ENCODE data around the gene GGACT. TPM values are rescaled to one million over a fixed set of nuclear protein-coding genes. Genes with fewer than 3 reads are reported as not detected.

Gene GGACT
- total RNA-seq, 2 experiments from 2014 or later = 3.1 to 4.1 TPM

- no peaks in the 10 kb centered on the region for H3K27me3 Mint-ChIP-seq
- no peak for DNase-seq
- POLR2A ChIA-PET = interaction anchor here (0.6 to 0.9 kb wide), 2 partner anchors 53 to 61 kb away, joined by 3 read pairs; no protein-coding TSS in a partner anchor
- peak overlapping the region; percentile 34 for H3K27ac Mint-ChIP-seq
- H3K36me3 Mint-ChIP-seq = peaks cover 33% of the 10 kb centered on the region
- H3K4me1 Mint-ChIP-seq = peaks cover 35% of the 10 kb centered on the region
- ATAC-seq (ENCODE audit: low read depth) = no peak
- H3K9me3 Mint-ChIP-seq = peaks cover 6% of the 10 kb centered on the region
- no peak overlapping the region for H3K4me3 Mint-ChIP-seq
Observed at GRCh38 chr13:100611678-100612492, 23.3 kb upstream of the GGACT start.

DNA sequence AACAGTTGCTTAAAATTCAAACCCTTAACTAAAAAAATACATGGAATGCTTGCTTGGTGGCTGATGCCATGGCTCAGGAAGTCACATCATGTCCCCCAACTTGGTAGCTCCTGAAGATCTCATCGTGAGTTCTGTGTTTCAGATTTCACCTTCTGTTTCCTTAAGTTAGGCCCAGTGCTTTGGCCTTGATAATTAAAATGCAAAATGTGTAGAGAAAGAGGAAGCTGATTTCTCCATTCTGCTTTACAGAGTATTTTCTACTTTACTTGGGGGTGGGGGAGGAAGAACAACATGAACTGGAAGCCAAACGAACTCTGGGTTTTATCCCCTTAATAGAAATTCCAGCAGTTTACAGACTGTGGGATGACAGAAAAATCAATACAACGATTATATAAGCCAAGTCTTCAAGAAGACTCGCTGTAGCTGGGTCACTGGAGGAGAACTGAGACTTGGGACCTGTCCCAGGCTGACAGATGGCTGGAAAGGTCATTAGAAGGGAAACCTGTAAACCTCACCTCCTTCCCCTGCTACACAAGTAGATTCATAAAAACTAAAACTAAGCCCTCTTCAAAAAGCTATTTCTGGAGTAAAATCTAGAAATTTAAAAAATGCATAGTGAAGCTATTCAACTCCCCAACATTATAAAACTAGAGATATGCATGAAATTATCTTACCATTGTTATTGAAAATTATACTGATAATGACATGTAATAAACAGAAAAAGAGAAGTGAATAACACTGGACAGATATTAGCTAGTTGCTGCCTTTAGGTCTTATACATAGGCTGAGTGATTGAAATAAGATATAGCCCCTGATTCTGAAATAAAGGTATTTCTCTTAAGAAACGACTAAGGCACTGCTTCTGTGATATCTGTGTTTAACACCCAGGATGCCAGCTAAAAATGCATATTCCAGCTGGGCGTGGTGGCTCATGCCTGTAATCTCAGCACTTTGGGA, 22.1 kb upstream of the GGACT start:
- H3K27me3 Mint-ChIP-seq = no peaks in the 10 kb centered on the region
- H3K4me1 Mint-ChIP-seq = peaks cover 35% of the 10 kb centered on the region
- POLR2A ChIA-PET = interaction anchor here (0.6 kb wide), 1 partner anchor 60 kb away, joined by 3 read pairs; no protein-coding TSS in a partner anchor
- peak overlapping the region; percentile 53 for H3K27ac Mint-ChIP-seq
- H3K9me3 Mint-ChIP-seq = peaks cover 3% of the 10 kb centered on the region
- no peak for DNase-seq
- no peak for ATAC-seq (ENCODE audit: low read depth)
- peaks cover 35% of the 10 kb centered on the region for H3K36me3 Mint-ChIP-seq
- no peak overlapping the region for H3K4me3 Mint-ChIP-seq

GRCh38 chr13:100608906-100609305, 20.3 kb upstream of the GGACT start:
- H3K36me3 Mint-ChIP-seq = peaks cover 43% of the 10 kb centered on the region

DNA sequence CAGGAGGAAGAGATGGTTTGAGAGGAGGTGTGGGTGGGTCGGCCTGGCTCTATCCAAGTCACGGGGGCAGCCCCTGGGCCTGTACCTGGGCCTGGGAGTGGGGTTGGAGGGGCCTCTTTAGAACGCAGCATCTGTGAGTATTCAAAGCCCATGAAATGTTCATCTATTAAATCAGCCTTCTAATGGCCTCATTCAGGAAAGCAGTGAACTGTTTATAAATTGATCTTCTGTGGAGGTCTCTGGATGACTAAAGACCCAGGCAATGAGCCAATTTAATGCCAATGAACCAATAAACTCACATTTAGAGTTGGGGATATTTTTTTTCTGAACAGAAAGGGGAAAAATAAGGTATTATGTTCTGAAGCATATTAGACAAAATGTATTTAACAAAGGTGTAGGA, 19.9 kb upstream of the GGACT start:
- Mint-ChIP-seq H3K4me3 (peak overlapping the region; percentile 24), H3K36me3 (peaks cover 46% of the 10 kb centered on the region), H3K27ac (peak overlapping the region; percentile 83), H3K27me3 (no peaks in the 10 kb centered on the region), H3K4me1 (peaks cover 37% of the 10 kb centered on the region), H3K9me3 (peaks cover 3% of the 10 kb centered on the region)
- DNase-seq (no peak), ATAC-seq (ENCODE audit: low read depth) (no peak)
- POLR2A ChIA-PET = interaction anchor here (1.2 kb wide), 2 partner anchors 21 to 66 kb away, joined by 3 to 6 read pairs; partner anchors contain the start of gene TMTC4

More at GRCh38 chr13:100608906-100609305, 20.3 kb upstream of the GGACT start:
- DNase-seq (no peak), ATAC-seq (ENCODE audit: low read depth) (peak; percentile 94)
- H3K27me3 Mint-ChIP-seq = no peaks in the 10 kb centered on the region
- POLR2A ChIA-PET = interaction anchor here (1.2 kb wide), 2 partner anchors 21 to 66 kb away, joined by 3 to 6 read pairs; partner anchors contain the start of gene TMTC4
- H3K4me3 Mint-ChIP-seq = peak overlapping the region; percentile 24
- peaks cover 35% of the 10 kb centered on the region for H3K4me1 Mint-ChIP-seq
- peak overlapping the region; percentile 83 for H3K27ac Mint-ChIP-seq
- peaks cover 3% of the 10 kb centered on the region for H3K9me3 Mint-ChIP-seq

GRCh38 chr13:100604918-100605710, 16.5 kb upstream of the GGACT start:
- Mint-ChIP-seq H3K4me1 (peaks cover 22% of the 10 kb centered on the region), H3K4me3 (no peak overlapping the region), H3K36me3 (peaks cover 43% of the 10 kb centered on the region), H3K27ac (no peak overlapping the region), H3K9me3 (peaks cover 3% of the 10 kb centered on the region), H3K27me3 (no peaks in the 10 kb centered on the region)
- DNase-seq (no peak), ATAC-seq (ENCODE audit: low read depth) (no peak)
- POLR2A ChIA-PET = interaction anchor here (0.6 kb wide), 1 partner anchor 19 kb away, joined by 3 read pairs; no protein-coding TSS in a partner anchor

DNA sequence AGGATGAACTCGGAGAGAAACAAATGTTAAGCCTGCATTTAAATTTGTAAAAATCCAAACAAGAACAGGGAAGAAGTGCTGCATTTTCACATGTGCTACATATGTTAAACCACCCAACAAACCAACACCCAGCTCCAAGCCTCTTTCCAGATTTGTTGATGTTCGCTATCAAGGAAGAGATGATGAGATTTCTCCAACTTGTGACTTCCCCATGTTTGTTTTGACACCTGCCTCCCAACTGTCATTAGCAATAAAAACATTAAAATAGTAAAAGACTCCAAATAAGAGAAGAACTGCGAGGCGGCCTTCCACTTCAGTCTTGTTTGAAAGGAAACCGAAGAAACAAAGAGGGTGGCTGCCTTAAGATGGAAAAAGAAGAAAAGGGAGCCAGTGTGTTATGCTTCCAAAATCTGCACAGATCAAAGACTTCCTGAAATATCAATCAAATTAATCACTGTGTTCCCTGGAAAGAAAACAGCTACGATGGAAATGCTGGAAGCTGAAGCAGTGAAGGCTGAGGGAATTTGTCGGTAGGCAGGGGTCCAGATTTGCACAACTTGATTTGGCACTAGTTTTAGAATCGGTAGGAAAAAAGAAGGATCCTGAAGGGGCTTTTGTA, 14.0 kb upstream of the GGACT start:
- ATAC-seq (ENCODE audit: low read depth) (no peak), DNase-seq (no peak)
- POLR2A ChIA-PET = no interaction called here
- H3K4me3 Mint-ChIP-seq = no peak overlapping the region
- no peaks in the 10 kb centered on the region for H3K27me3 Mint-ChIP-seq
- H3K9me3 Mint-ChIP-seq = no peaks in the 10 kb centered on the region
- peaks cover 29% of the 10 kb centered on the region for H3K36me3 Mint-ChIP-seq
- H3K27ac Mint-ChIP-seq = no peak overlapping the region
- H3K4me1 Mint-ChIP-seq = peaks cover 3% of the 10 kb centered on the region

DNA sequence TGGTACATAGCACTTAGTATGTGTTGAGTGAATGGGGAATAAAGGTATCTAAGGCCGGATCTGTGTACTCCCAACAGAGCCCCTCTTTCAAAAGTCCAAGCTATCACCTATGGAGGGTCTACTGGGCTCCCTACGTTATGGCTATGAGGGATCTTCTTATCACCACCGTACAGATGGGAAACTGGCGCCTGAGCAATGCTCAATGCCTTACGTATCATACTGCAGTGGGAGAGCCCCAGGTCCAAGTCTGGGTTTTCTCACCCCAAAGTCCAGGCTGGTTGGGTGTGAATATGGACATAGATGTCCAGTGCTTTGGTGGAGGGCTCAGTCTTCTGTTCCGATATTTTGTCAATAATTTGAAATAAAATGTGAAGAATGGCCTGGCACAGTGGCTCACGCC, 13.1 kb upstream of the GGACT start:
- ATAC-seq (ENCODE audit: low read depth) (no peak), DNase-seq (no peak)
- Mint-ChIP-seq H3K4me1 (peaks cover 2% of the 10 kb centered on the region), H3K9me3 (no peaks in the 10 kb centered on the region), H3K4me3 (no peak overlapping the region), H3K36me3 (peaks cover 23% of the 10 kb centered on the region), H3K27me3 (no peaks in the 10 kb centered on the region), H3K27ac (no peak overlapping the region)
- POLR2A ChIA-PET = no interaction called here

- peaks cover 18% of the 10 kb centered on the region for H3K36me3 Mint-ChIP-seq
- no peak for ATAC-seq (ENCODE audit: low read depth)
- H3K9me3 Mint-ChIP-seq = no peaks in the 10 kb centered on the region
- peaks cover 2% of the 10 kb centered on the region for H3K4me1 Mint-ChIP-seq
- DNase-seq = no peak
- peak overlapping the region; percentile 1 for H3K27ac Mint-ChIP-seq
- H3K4me3 Mint-ChIP-seq = no peak overlapping the region
- H3K27me3 Mint-ChIP-seq = peaks cover 2% of the 10 kb centered on the region
- POLR2A ChIA-PET = no interaction called here
Observed at GRCh38 chr13:100600915-100601314, 12.3 kb upstream of the GGACT start.

DNA sequence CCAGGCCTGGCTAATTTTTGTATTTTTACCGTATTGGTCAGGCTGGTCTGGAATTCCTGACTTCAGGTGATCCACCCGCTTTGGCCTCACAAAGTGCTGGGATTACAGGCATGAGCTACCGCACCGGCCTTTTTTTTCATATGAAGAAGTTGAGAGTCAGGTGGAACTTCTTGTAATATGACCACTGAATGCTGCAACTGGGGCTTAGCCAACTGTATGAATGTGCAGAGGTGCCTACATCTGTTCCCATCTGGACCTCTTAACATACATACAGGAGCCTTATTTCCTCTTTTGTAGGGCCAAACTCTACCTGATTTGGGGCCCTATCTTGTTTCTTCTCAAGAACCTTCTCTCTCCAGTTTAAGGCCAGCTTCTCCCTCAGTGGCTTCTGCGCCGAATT, 11.9 kb upstream of the GGACT start:
- Mint-ChIP-seq H3K27ac (peak overlapping the region; percentile 1), H3K4me3 (no peak overlapping the region), H3K4me1 (peaks cover 2% of the 10 kb centered on the region), H3K36me3 (peaks cover 15% of the 10 kb centered on the region), H3K27me3 (peaks cover 2% of the 10 kb centered on the region), H3K9me3 (no peaks in the 10 kb centered on the region)
- no peak for DNase-seq
- POLR2A ChIA-PET = no interaction called here
- no peak for ATAC-seq (ENCODE audit: low read depth)

- Mint-ChIP-seq H3K36me3 (no peaks in the 10 kb centered on the region), H3K9me3 (no peaks in the 10 kb centered on the region), H3K4me1 (no peaks in the 10 kb centered on the region), H3K4me3 (no peak overlapping the region), H3K27ac (no peak overlapping the region), H3K27me3 (peaks cover 2% of the 10 kb centered on the region)
- DNase-seq (no peak), ATAC-seq (ENCODE audit: low read depth) (no peak)
- POLR2A ChIA-PET = interaction anchor here (0.9 kb wide), 1 partner anchor 12 kb away, joined by 4 read pairs; no protein-coding TSS in a partner anchor
Observed at GRCh38 chr13:100597253-100597652, 8.7 kb upstream of the GGACT start.

- Mint-ChIP-seq H3K36me3 (no peaks in the 10 kb centered on the region), H3K4me3 (no peak overlapping the region), H3K27me3 (peaks cover 2% of the 10 kb centered on the region), H3K27ac (no peak overlapping the region), H3K9me3 (no peaks in the 10 kb centered on the region), H3K4me1 (peaks cover 1% of the 10 kb centered on the region)
- POLR2A ChIA-PET = no interaction called here
- no peak for DNase-seq
- no peak for ATAC-seq (ENCODE audit: low read depth)
Observed at GRCh38 chr13:100596516-100596915, 7.9 kb upstream of the GGACT start.

- Mint-ChIP-seq H3K36me3 (no peaks in the 10 kb centered on the region), H3K4me1 (peaks cover 5% of the 10 kb centered on the region), H3K4me3 (no peak overlapping the region), H3K9me3 (no peaks in the 10 kb centered on the region), H3K27ac (no peak overlapping the region), H3K27me3 (peaks cover 2% of the 10 kb centered on the region)
- ATAC-seq (ENCODE audit: low read depth) (no peak), DNase-seq (no peak)
- POLR2A ChIA-PET = interaction anchor here (1.0 kb wide), 1 partner anchor 1110 kb away, joined by 3 read pairs; no protein-coding TSS in a partner anchor
Observed at GRCh38 chr13:100594731-100595130, 6.1 kb upstream of the GGACT start.
